Measurements from ENCODE around the gene CTAGE1.

DNA sequence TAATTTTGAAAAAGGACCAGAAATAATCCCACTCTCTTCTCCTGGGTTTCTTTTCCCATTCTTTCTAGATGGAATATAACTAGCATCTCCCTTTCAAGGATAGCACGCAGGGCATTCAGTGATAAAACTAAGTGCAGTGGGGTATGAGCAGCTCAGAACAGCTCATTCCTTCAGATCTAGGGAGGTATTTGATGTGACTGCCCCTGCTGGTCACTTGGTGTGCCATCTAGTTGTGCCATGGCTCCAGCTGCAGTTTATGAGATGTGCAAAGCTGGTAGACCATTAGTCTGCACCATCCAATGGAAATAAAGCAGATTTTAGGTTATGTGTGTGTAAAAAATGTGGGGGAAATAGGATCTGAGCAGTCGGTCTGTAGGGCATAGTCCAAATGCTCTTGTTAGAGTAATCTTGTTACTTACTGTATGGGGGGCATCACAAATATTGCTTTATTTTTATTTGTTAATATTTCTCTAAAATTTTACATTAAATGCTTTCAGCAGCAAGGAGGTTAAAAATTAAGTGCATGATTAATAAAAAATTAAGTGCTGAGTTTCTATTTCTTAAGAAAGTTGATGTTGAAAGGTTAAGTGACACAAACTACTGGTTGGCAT is 38.9 kb downstream of the CTAGE1 start:
- no peak for TF ChIP-seq POLR2A (IDR thresholded peaks at IDR 0.05)
- no peak for TF ChIP-seq POLR2AphosphoS5 (IDR thresholded peaks at IDR 0.05)
